ENCODE data around the gene SUCLG1.

The SUCLG1 gene

DNA sequence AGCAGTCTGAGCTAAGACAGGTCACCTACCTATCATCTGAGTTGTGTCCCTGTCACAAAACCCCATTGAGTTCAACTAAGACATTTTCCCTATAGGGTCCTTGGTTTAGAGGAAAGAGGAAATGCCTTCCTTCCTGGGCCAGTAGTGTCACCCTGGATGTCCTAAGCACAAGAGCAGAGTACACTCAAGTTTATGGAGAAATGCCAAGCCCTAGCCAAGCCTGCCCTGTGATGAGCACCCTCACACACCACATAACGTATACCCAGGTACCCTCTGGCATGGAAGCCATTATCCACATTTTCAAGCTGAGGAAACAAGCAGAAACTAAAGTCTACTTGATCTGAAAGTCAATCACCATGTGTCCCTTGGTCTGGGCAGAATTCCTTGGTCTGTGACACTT is 37.3 kb downstream of the SUCLG1 start:
- POLR2A ChIA-PET = no interaction called here
- no peak for TF ChIP-seq ZNF16 (tag by site-specific recombination; IDR thresholded peaks at IDR 0.05; ENCODE audit: low read depth)
- TF ChIP-seq BCL11B (tag by site-specific recombination; IDR thresholded peaks at IDR 0.05; ENCODE audit: low read depth) = no peak
- TF ChIP-seq, protein P1, sequence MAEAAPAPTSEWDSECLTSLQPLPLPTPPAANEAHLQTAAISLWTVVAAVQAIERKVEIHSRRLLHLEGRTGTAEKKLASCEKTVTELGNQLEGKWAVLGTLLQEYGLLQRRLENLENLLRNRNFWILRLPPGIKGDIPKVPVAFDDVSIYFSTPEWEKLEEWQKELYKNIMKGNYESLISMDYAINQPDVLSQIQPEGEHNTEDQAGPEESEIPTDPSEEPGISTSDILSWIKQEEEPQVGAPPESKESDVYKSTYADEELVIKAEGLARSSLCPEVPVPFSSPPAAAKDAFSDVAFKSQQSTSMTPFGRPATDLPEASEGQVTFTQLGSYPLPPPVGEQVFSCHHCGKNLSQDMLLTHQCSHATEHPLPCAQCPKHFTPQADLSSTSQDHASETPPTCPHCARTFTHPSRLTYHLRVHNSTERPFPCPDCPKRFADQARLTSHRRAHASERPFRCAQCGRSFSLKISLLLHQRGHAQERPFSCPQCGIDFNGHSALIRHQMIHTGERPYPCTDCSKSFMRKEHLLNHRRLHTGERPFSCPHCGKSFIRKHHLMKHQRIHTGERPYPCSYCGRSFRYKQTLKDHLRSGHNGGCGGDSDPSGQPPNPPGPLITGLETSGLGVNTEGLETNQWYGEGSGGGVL (tag by site-specific recombination; IDR thresholded peaks at IDR 0.05) = no peak
- TF ChIP-seq, protein P2, sequence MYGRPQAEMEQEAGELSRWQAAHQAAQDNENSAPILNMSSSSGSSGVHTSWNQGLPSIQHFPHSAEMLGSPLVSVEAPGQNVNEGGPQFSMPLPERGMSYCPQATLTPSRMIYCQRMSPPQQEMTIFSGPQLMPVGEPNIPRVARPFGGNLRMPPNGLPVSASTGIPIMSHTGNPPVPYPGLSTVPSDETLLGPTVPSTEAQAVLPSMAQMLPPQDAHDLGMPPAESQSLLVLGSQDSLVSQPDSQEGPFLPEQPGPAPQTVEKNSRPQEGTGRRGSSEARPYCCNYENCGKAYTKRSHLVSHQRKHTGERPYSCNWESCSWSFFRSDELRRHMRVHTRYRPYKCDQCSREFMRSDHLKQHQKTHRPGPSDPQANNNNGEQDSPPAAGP (tag by site-specific recombination; IDR thresholded peaks at IDR 0.05) = no peak
- TF ChIP-seq PRDM1 (tag by site-specific recombination; IDR thresholded peaks at IDR 0.05) = no peak
- H3K4me1 ChIP-seq (ENCODE audit: control insufficient read depth, insufficient read depth, low read length) = no peaks in the 10 kb centered on the region
- H3K9me3 ChIP-seq (ENCODE audit: control insufficient read depth, insufficient read depth, low read depth, low read length) = no peaks in the 10 kb centered on the region
- CTCF ChIA-PET = interaction anchor here (0.6 to 1.1 kb wide), 3 partner anchors 73 to 263 kb away, joined by 3 read pairs; no protein-coding TSS in a partner anchor
- H3K27ac ChIP-seq (ENCODE audit: extremely low read depth, low read depth, low read length) = no peak overlapping the region
- H3K4me3 ChIP-seq (ENCODE audit: low read depth, low read length) = no peak overlapping the region
- H3K36me3 ChIP-seq (ENCODE audit: control insufficient read depth in 2 of 2, insufficient read depth in 1 of 2, low read length in 2 of 2) = peaks cover 11 to 37% of the 10 kb centered on the region in 2 experiments; a peak in 2 of 3 replicates

DNA sequence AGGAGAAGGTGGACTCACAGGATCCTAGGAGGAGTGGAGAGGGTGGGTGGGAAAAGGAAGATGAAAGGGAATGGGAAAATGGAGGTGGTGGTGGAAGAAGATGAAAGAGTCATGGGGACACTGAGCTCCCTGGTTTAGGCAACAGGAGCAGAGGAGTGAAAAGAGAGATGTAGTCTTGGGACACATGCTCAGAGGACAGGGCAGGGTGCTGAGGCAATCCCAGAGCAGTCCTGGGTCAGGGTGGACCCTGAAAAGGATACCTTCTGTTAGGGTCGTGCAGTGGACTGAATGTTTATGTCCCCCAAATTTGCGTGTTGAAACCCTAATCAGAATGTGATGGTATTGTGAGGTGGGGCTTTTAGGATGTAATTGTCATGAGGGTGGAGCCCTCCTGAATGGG is 37.9 kb downstream of the SUCLG1 start:
- ChIA-PET CTCF (interaction anchor here (0.6 to 1.1 kb wide), 3 partner anchors 106 to 388 kb away, joined by 3 read pairs; no protein-coding TSS in a partner anchor), POLR2A (no interaction called here)
- TF ChIP-seq EGR2 (tag by site-specific recombination; IDR thresholded peaks at IDR 0.05; ENCODE audit: low read depth) (0 out of 2 replicates have a peak, but pooled peaks have one; percentile 28), HOXC10 (CRISPR knock-in tag; IDR thresholded peaks at IDR 0.05) (no peak)
- TF ChIP-seq, protein P3, sequence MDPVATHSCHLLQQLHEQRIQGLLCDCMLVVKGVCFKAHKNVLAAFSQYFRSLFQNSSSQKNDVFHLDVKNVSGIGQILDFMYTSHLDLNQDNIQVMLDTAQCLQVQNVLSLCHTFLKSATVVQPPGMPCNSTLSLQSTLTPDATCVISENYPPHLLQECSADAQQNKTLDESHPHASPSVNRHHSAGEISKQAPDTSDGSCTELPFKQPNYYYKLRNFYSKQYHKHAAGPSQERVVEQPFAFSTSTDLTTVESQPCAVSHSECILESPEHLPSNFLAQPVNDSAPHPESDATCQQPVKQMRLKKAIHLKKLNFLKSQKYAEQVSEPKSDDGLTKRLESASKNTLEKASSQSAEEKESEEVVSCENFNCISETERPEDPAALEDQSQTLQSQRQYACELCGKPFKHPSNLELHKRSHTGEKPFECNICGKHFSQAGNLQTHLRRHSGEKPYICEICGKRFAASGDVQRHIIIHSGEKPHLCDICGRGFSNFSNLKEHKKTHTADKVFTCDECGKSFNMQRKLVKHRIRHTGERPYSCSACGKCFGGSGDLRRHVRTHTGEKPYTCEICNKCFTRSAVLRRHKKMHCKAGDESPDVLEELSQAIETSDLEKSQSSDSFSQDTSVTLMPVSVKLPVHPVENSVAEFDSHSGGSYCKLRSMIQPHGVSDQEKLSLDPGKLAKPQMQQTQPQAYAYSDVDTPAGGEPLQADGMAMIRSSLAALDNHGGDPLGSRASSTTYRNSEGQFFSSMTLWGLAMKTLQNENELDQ (tag by site-specific recombination; IDR thresholded peaks at IDR 0.05; ENCODE audit: low read depth) = no peak
- Histone ChIP-seq H3K36me3 (ENCODE audit: control insufficient read depth in 2 of 2, insufficient read depth in 1 of 2, low read length in 2 of 2) (peaks cover 11 to 37% of the 10 kb centered on the region in 2 experiments; a peak in 2 of 3 replicates), H3K4me3 (ENCODE audit: low read depth, low read length) (no peak overlapping the region), H3K9me3 (ENCODE audit: control insufficient read depth, insufficient read depth, low read depth, low read length) (no peaks in the 10 kb centered on the region), H3K27ac (ENCODE audit: extremely low read depth, low read depth, low read length) (no peak overlapping the region), H3K4me1 (ENCODE audit: control insufficient read depth, insufficient read depth, low read length) (no peaks in the 10 kb centered on the region)

DNA sequence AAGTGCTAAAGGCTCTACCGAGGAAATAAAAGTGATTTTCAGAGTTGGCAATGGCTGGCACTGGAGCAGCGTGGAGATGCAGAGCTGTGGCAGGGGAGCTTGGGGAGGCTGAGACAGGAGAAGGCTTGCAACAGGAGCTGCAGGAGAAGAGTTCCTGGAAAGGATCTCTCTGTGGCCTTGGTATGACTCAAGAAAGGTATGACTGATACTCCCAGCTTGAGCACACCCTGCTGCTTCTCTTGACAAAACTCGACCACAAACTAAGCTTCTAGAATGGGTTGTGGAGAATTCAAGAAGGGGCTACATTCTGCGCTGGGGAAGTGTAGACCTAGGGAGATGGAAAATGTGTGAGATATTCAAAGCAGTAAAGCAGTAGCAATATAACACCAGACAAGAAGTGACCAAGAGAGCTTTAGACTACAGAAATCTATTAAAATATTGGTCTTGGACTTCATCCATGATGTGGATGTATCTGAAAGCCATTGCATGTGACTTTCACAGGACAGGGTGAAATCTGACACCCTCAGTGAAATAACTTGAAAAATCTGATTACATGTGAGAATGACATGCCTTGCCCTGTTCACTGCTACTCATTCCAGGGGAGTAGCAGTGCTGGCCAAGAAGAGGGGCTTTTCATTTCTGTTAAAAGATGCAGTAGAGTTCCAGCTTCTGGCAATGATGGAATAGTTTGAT is 41.5 kb downstream of the SUCLG1 start:
- H3K9me3 ChIP-seq (ENCODE audit: control insufficient read depth, insufficient read depth, low read depth, low read length) = no peaks in the 10 kb centered on the region
- no peaks in the 10 kb centered on the region for H3K4me1 ChIP-seq (ENCODE audit: control insufficient read depth, insufficient read depth, low read length)
- ChIA-PET CTCF (interaction anchor here (0.6 to 0.7 kb wide), 2 partner anchors 39 to 112 kb away, joined by 3 read pairs; no protein-coding TSS in a partner anchor), POLR2A (no interaction called here)
- H3K36me3 ChIP-seq (ENCODE audit: control insufficient read depth in 2 of 2, insufficient read depth in 1 of 2, low read length in 2 of 2) = peaks cover 0 to 2% of the 10 kb centered on the region in 2 experiments; a peak in 1 of 3 replicates
- TF ChIP-seq OSR2 (tag by site-specific recombination; IDR thresholded peaks at IDR 0.05) (no peak), ZNF660 (tag by site-specific recombination; IDR thresholded peaks at IDR 0.05) (no peak), ZNF548 (tag by site-specific recombination; IDR thresholded peaks at IDR 0.05) (no peak), ZNF292 (tag by site-specific recombination; IDR thresholded peaks at IDR 0.05; ENCODE audit: borderline replicate concordance, low read depth) (no peak), YY2 (tag by site-specific recombination; IDR thresholded peaks at IDR 0.05) (no peak), ZNF473 (tag by site-specific recombination; IDR thresholded peaks at IDR 0.05) (no peak), ZNF426 (tag by site-specific recombination; IDR thresholded peaks at IDR 0.05) (no peak), ZNF701 (tag by site-specific recombination; IDR thresholded peaks at IDR 0.05) (no peak), ZNF677 (tag by site-specific recombination; IDR thresholded peaks at IDR 0.05) (no peak), ZNF223 (tag by site-specific recombination; IDR thresholded peaks at IDR 0.05) (no peak), ZNF76 (tag by site-specific recombination; IDR thresholded peaks at IDR 0.05; ENCODE audit: borderline replicate concordance, low read depth) (no peak), ZNF776 (tag by site-specific recombination; IDR thresholded peaks at IDR 0.05; ENCODE audit: borderline replicate concordance) (no peak), ZNF626 (tag by site-specific recombination; IDR thresholded peaks at IDR 0.05) (no peak), ZNF555 (tag by site-specific recombination; conservative IDR thresholded peaks at IDR 0.05) (no peak), ZNF48 (tag by site-specific recombination; IDR thresholded peaks at IDR 0.05) (no peak), SCRT2 (tag by site-specific recombination; IDR thresholded peaks at IDR 0.05) (no peak), ZBTB17 (tag by site-specific recombination; IDR thresholded peaks at IDR 0.05) (no peak), ZFHX2 (tag by site-specific recombination; conservative IDR thresholded peaks at IDR 0.05) (no peak), ZNF623 (tag by site-specific recombination; IDR thresholded peaks at IDR 0.05) (no peak)
- no peak overlapping the region for H3K27ac ChIP-seq (ENCODE audit: extremely low read depth, low read depth, low read length)
- no peak overlapping the region for H3K4me3 ChIP-seq (ENCODE audit: low read depth, low read length)

All from HEK293 (cell line).